Renal pelvis (tissue), 4 donors: Measurements from ENCODE around the gene PHLPP1. TPM values are rescaled to one million over a fixed set of nuclear protein-coding genes. Genes with fewer than 3 reads are reported as not detected.

Source experiments
- DNase-seq: peaks from one replicate; pipeline ENCODE4 v3.0.0-alpha.2; 2013
- polyA plus RNA-seq, 3 donors: library from polyadenylated mRNA; unstranded; fragments of 120-200 nt; gene quantifications; one replicate each; pipeline ENCODE4 v1.2.1, GENCODE V29; 2013; ENCODE audit not compliant: insufficient read length in 3 of 3

The PHLPP1 gene
- polyA plus RNA-seq, 3 donors, result 15.3 to 17.9 (median 16.9) TPM

GRCh38 chr18:62771494-62772270 is 56.3 kb downstream of the PHLPP1 start:
- DNase-seq, result no peak

GRCh38 chr18:62772860-62773584 is 57.7 kb downstream of the PHLPP1 start:
- DNase-seq, result no peak

GRCh38 chr18:62773691-62774090 is 58.4 kb downstream of the PHLPP1 start:
- DNase-seq, result no peak

GRCh38 chr18:62776024-62776570 is 60.8 kb downstream of the PHLPP1 start:
- DNase-seq, result no peak

- no peak for DNase-seq
Measured at GRCh38 chr18:62777814-62778213, 62.5 kb downstream of the PHLPP1 start.

GRCh38 chr18:62778976-62779869 is 63.9 kb downstream of the PHLPP1 start:
- DNase-seq, result no peak

- no peak for DNase-seq
Measured at GRCh38 chr18:62781262-62781661, 65.9 kb downstream of the PHLPP1 start.

GRCh38 chr18:62781893-62782292 is 66.6 kb downstream of the PHLPP1 start:
- DNase-seq, result no peak

- no peak for DNase-seq
Measured at GRCh38 chr18:62784338-62784965, 69.1 kb downstream of the PHLPP1 start.

- DNase-seq, result no peak
Measured at GRCh38 chr18:62784966-62785413, 69.6 kb downstream of the PHLPP1 start.

GRCh38 chr18:62786689-62787088 is 71.3 kb downstream of the PHLPP1 start:
- DNase-seq, result no peak

GRCh38 chr18:62788111-62788510 is 72.8 kb downstream of the PHLPP1 start:
- no peak for DNase-seq

GRCh38 chr18:62788876-62789275 is 73.5 kb downstream of the PHLPP1 start:
- DNase-seq, result no peak

GRCh38 chr18:62790871-62791772 is 75.8 kb downstream of the PHLPP1 start:
- DNase-seq, result no peak

- no peak for DNase-seq
Measured at GRCh38 chr18:62792016-62792415, 76.7 kb downstream of the PHLPP1 start.

GRCh38 chr18:62795813-62796212 is 80.5 kb downstream of the PHLPP1 start:
- no peak for DNase-seq

GRCh38 chr18:62796216-62796621 is 80.9 kb downstream of the PHLPP1 start:
- no peak for DNase-seq

- no peak for DNase-seq
Measured at GRCh38 chr18:62797329-62797728, 82.0 kb downstream of the PHLPP1 start.

- DNase-seq, result no peak
Measured at GRCh38 chr18:62799977-62800376, 84.6 kb downstream of the PHLPP1 start.

GRCh38 chr18:62802523-62802922 is 87.2 kb downstream of the PHLPP1 start:
- DNase-seq, result no peak
